Activated CD8-positive, alpha-beta T cell treated with anti-CD3 and anti-CD28 coated beads for 36 hours (primary cell): ENCODE results near the gene TCERG1. TPM values are rescaled to one million over a fixed set of nuclear protein-coding genes. Genes with fewer than 3 reads are reported as not detected.

ENCODE experiments used
- ATAC-seq: fragments of 200-7000 bp; cut with Tn5 transposase; one replicate; pipeline ENCODE4 v1.10.0; 2021; ENCODE audit warnings: mild to moderate bottlenecking, moderate library complexity
- CTCF ChIA-PET: fragments of 350-600 bp; sonication (Branson Sonifier 250); formaldehyde crosslinking; loops from one replicate; lab custom pipeline; 2021; ENCODE audit warnings: antibody characterized with exemption; lab: Charles Lee
- POLR2A ChIA-PET: fragments of 350-600 bp; sonication (Branson Sonifier 250); formaldehyde crosslinking; loops from one replicate; lab custom pipeline; 2021; ENCODE audit warnings: antibody characterized with exemption; lab: Charles Lee
- DNase-seq: peaks from one replicate; pipeline ENCODE4 v3.0.0-alpha.2; 2020
- H3K27ac Mint-ChIP-seq: one replicate; pipeline ENCODE4 v1.8.0; 2021; ENCODE audit warnings: mild to moderate bottlenecking, mixed read lengths
- H3K27me3 Mint-ChIP-seq: one replicate; pipeline ENCODE4 v1.8.0; 2021; ENCODE audit warnings: mixed read lengths
- H3K36me3 Mint-ChIP-seq: one replicate; pipeline ENCODE4 v1.8.0; 2021; ENCODE audit warnings: low read depth, mixed read lengths
- H3K4me1 Mint-ChIP-seq: one replicate; pipeline ENCODE4 v1.8.0; 2021; ENCODE audit warnings: low read depth, mixed read lengths
- H3K4me3 Mint-ChIP-seq: one replicate; pipeline ENCODE4 v1.8.0; 2021; ENCODE audit warnings: mild to moderate bottlenecking, moderate library complexity, mixed read lengths
- H3K9me3 Mint-ChIP-seq: one replicate; pipeline ENCODE4 v1.8.0; 2021; ENCODE audit warnings: mixed read lengths
- intact Hi-C: fragments of 100-400 bp; cut with micrococcal nuclease; formaldehyde crosslinking; loops from one replicate; pipeline ENCODE4 v1.10.0; 2022
- total RNA-seq, 2 experiments: library from RNA; stranded (reverse); gene quantifications; one replicate each; pipeline ENCODE4 v1.2.3, GENCODE V29; 2021
- TF ChIP-seq, protein P1 (sequence below): fragments of 200-600 bp; IDR thresholded peaks from one replicate; pipeline ENCODE4 v1.8.0; 2022; ENCODE audit warnings: antibody characterized with exemption, mild to moderate bottlenecking

TCERG1 gene
- total RNA-seq, 2 experiments from 2014 or later, result 116 to 120 TPM

DNA sequence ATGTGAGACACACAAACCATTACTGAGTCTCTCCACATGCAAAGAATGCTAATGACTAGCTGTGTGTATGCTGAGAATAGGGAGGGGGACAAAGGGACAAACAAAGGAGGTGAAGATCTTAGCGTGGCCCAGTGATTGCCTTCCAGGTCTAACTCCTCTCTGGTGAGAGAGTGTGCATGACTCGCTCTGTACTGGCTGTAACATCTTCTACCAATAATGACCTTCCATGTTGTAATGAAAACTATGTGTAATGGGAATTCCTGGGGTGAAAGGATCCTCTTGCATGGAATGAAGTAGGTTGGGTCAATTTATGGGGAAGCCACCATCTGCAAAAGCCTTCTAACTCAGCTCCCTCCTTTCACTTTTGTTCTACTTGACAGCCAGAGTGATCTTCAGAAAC lies 93.3 kb downstream of the TCERG1 start:
- TF ChIP-seq, protein P1, sequence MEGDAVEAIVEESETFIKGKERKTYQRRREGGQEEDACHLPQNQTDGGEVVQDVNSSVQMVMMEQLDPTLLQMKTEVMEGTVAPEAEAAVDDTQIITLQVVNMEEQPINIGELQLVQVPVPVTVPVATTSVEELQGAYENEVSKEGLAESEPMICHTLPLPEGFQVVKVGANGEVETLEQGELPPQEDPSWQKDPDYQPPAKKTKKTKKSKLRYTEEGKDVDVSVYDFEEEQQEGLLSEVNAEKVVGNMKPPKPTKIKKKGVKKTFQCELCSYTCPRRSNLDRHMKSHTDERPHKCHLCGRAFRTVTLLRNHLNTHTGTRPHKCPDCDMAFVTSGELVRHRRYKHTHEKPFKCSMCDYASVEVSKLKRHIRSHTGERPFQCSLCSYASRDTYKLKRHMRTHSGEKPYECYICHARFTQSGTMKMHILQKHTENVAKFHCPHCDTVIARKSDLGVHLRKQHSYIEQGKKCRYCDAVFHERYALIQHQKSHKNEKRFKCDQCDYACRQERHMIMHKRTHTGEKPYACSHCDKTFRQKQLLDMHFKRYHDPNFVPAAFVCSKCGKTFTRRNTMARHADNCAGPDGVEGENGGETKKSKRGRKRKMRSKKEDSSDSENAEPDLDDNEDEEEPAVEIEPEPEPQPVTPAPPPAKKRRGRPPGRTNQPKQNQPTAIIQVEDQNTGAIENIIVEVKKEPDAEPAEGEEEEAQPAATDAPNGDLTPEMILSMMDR, result no peak
- ATAC-seq, result no peak
- Mint-ChIP-seq H3K9me3 (no peaks in the 10 kb centered on the region), H3K27me3 (peaks cover 1% of the 10 kb centered on the region), H3K4me1 (no peaks in the 10 kb centered on the region), H3K27ac (no peak overlapping the region), H3K4me3 (no peak overlapping the region), H3K36me3 (no peaks in the 10 kb centered on the region)
- ChIA-PET POLR2A (no interaction called here), CTCF (interaction anchor here (4.1 kb wide), 2 partner anchors 9 to 426 kb away, joined by 24 to 58 read pairs; no protein-coding TSS in a partner anchor)
- intact Hi-C loops, result loop anchor here (5.0 kb wide), 1 partner anchor 427 kb away; no protein-coding TSS in a partner anchor
- no peak for DNase-seq

DNA sequence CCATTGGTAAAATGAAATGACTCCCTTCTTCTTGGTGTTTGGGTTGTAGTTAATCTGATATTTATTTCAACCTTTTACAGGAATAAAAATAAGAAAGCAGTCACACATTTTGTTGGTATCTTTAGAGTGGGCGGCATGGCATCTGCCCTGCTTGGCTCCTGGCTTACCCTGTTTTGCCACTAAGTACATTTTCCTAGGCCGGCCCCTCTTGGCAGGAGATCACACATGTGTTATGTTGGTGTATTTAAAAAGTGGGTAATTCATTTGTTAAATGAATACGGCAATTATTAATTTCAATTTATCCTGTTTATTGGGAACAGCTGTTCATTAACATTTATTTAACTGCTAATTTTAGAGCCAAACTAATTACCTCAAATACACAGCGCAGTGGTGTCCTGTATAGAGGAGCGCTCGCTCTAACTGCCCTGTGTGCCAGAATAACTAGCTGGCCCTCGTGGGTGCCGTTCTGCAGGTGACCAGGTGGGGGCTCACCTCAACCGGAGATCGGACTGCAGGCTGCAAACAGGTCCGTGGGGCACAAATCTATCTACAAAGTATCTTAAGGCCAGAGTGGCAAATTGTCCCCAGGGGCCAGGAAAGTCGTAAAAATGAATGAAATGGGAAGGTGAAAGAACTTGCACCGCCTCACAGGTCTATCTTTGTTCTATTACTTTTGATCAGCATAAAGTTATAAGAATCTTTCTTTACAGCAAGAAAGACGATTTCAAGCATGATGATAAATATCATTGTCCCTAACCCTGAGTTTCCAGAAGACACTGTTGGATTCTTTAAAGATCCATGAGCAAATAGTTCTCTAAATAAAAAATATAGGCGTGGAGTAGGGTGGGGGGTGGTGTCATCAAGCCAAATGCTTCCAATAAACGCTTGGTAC lies 95.1 kb downstream of the TCERG1 start:
- ChIA-PET POLR2A (no interaction called here), CTCF (interaction anchor here (0.6 to 4.1 kb wide), 33 partner anchors 9 to 649 kb away, joined by 3 to 58 read pairs (median 4); no protein-coding TSS in a partner anchor)
- Mint-ChIP-seq H3K9me3 (no peaks in the 10 kb centered on the region), H3K4me3 (no peak overlapping the region), H3K4me1 (no peaks in the 10 kb centered on the region), H3K36me3 (no peaks in the 10 kb centered on the region), H3K27me3 (peaks cover 1% of the 10 kb centered on the region), H3K27ac (no peak overlapping the region)
- TF ChIP-seq, protein P1, result peak; percentile 93
- ATAC-seq (peak; percentile 98), DNase-seq (peak; percentile 83)
- intact Hi-C loops, result loop anchor here (5.0 kb wide), 1 partner anchor 425 kb away; no protein-coding TSS in a partner anchor

DNA sequence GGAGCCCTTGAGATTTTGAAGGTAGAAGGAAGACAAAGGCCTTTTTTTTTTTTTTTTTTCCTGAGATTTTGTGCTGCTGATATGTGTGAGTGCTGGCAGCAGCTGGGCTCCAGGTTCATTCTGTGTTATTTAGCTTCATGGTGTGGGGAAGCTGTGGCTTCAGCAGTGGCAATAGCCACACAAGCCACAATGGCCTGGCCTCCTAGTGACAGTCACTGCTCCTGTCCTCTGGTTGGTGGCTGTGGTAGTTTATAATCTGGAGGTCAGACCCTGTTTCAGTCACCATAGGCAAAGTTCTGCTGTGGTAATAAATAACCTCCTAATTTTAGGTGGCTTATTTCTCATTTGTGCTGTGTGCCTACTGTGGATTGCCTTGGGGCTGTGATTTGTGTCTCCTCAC lies 97.1 kb downstream of the TCERG1 start:
- ChIA-PET POLR2A (no interaction called here), CTCF (interaction anchor here (1.3 kb wide), 1 partner anchor 22 kb away, joined by 3 read pairs; no protein-coding TSS in a partner anchor)
- Mint-ChIP-seq H3K27me3 (peaks cover 1% of the 10 kb centered on the region), H3K4me3 (no peak overlapping the region), H3K27ac (no peak overlapping the region), H3K9me3 (no peaks in the 10 kb centered on the region), H3K4me1 (no peaks in the 10 kb centered on the region), H3K36me3 (no peaks in the 10 kb centered on the region)
- intact Hi-C loops, result loop anchor here (5.0 kb wide), 1 partner anchor 423 kb away; no protein-coding TSS in a partner anchor
- no peak for ATAC-seq
- TF ChIP-seq, protein P1, result no peak
- DNase-seq, result no peak

DNA sequence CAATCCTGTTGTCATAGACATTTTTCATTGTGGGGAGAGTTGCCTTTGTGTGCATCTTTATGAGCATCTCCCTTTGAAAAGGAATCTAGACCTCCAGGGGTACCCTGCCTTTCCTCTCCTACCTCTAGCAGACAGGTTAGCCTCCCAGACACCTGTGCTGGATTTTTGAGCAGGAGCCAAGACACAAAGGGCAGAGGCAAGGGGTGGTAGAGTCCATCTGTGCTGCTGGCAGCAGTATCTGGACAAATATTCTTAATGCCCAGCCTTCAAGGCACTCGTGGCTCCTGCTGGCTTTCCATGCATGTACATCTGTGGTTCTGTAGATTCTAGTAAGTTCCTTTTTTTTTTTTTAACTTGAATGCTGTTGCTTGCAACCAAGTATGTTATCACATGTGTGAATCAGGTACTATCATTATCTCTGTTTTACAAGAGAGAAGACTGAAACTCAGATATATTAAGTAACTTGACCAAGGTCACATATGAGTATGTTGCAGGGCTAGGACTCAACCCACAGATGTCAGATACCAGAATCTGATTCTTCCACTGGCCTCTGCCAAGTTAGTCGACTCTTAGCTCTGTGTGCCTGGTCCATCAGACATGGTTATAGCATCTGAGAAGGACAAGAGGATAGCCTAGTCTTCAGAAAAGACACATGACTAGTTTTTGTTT lies 101.8 kb downstream of the TCERG1 start:
- Mint-ChIP-seq H3K27me3 (peaks cover 4% of the 10 kb centered on the region), H3K4me3 (no peak overlapping the region), H3K27ac (no peak overlapping the region), H3K36me3 (no peaks in the 10 kb centered on the region), H3K4me1 (no peaks in the 10 kb centered on the region), H3K9me3 (no peaks in the 10 kb centered on the region)
- POLR2A ChIA-PET, result interaction anchor here (0.5 to 1.3 kb wide), 2 partner anchors 15 to 217 kb away, joined by 3 to 6 read pairs; no protein-coding TSS in a partner anchor
- ATAC-seq (no peak), DNase-seq (no peak)
- CTCF ChIA-PET, result interaction anchor here (0.9 to 3.5 kb wide), 7 partner anchors 13 to 1009 kb away, joined by 3 to 16 read pairs (median 3); no protein-coding TSS in a partner anchor
- intact Hi-C loops, result no loop called here
- TF ChIP-seq, protein P1, result no peak
